Esophagus squamous epithelium (tissue), 4 donors: ENCODE measurements around the gene GTF3C6.

Experiments used
- POLR2A ChIP-seq, 4 donors: fragments of 450-650 bp; IDR thresholded peaks; one replicate each; pipeline ENCODE4 v1.6.1; 2017; ENCODE audit warnings: antibody characterized with exemption in 4 of 4, mild to moderate bottlenecking in 4 of 4, moderate library complexity in 3 of 4
- TF ChIP-seq, protein P1 (sequence below), 6 experiments: fragments of 450-650 bp in 4 of 6; fragments of 200-600 bp in 2 of 6; sonication (generic) in 2 of 6; IDR thresholded peaks; one replicate each; pipeline ENCODE4 v1.5.1; 2016 to 2019; ENCODE audit warnings: antibody characterized with exemption in 6 of 6, mild to moderate bottlenecking in 4 of 6, moderate library complexity in 4 of 6

DNA sequence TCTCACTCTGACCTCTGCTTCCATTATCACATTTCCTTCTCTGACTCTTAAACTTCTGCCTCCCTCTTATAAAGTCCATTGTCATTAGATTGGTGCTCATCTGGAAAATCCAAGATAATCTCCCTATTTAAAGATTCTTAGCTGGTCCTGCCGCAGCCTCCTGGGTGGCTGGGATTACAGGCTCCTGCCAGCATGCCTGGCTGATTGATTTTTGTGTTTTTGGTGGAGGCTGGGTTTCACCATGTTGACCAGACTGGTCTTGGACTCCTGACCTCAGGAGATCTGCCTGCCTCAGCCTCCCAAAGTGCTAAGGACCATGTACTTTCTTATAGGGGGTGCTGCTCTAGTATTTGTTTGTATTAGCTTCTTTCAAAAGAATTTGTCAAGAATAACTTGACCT, 18.1 kb downstream of the GTF3C6 start:
- TF ChIP-seq, protein P1, sequence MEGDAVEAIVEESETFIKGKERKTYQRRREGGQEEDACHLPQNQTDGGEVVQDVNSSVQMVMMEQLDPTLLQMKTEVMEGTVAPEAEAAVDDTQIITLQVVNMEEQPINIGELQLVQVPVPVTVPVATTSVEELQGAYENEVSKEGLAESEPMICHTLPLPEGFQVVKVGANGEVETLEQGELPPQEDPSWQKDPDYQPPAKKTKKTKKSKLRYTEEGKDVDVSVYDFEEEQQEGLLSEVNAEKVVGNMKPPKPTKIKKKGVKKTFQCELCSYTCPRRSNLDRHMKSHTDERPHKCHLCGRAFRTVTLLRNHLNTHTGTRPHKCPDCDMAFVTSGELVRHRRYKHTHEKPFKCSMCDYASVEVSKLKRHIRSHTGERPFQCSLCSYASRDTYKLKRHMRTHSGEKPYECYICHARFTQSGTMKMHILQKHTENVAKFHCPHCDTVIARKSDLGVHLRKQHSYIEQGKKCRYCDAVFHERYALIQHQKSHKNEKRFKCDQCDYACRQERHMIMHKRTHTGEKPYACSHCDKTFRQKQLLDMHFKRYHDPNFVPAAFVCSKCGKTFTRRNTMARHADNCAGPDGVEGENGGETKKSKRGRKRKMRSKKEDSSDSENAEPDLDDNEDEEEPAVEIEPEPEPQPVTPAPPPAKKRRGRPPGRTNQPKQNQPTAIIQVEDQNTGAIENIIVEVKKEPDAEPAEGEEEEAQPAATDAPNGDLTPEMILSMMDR (IDR thresholded peaks at IDR 0.05): no peak
- no peak for TF ChIP-seq POLR2A (IDR thresholded peaks at IDR 0.05)
